Lung microvascular endothelial cell (primary cell): ENCODE results near the gene PTGES3. TPM values are rescaled to one million over a fixed set of nuclear protein-coding genes. Genes with fewer than 3 reads are reported as not detected.
"Not testable (repeated sequence)": the region's sequence is repeated elsewhere in the genome, so short reads cannot be mapped to it uniquely, and the experiment has no call there.

ENCODE experiments used
- DNase-seq, 2 donors: peaks; one replicate each; pipeline versions ENCODE4 v3.0.0 to v3.0.0-alpha.2; 2010; ENCODE audit warnings: low read depth in 2 of 2
- total RNA-seq: library from RNA; depleted of rRNA; stranded (reverse); fragments of >200 nt; gene quantifications from 2 replicates; pipeline ENCODE4 v1.2.1, GENCODE V29; 2014

PTGES3 gene
- total RNA-seq, 1 donor from 2014 or later: 45.2 TPM

DNA sequence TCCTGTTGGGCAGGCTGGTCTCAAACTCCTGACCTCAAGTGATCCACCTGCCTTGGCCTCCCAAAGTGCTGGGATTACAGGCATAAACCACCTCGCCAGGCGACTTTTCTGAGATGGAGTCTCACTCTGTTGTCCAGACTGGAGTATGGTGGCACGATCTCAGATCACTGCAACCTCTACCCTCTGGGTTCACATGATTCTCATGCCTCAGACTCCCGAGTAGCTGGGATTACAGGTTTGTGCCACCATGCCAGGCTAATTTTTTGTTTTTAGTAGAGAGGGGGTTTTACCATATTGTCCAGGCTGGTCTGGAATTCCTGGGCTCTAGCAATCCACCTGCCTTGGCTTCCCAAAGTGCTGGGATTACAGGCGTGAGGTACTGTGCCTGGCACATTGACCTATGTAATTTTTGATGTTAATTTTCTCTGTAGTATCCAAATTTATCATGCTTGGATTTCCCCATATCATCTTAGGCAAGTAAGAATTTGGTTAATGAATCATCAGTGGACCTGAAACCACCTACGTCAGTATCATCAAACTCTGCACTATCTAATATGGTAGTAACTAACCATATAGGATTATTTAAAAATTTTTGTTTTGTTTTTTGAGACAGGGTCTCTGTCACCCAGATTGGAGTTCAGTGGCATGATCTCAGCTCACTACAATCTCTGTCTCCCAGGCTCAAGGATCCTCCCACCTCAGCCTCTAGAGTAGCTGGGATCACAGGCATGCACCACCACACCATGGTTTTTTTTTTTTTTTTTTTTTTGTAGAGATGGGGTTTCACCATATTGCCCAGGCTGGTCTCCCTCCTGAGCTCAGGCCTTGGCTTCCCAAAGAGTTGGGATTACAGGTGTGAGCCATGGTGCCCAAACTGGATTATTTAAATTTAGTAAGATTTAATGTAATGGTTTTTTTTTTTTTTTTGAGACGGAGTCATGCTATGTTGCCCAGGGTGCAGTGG is 30.4 kb downstream of the PTGES3 start:
- DNase-seq: no peak

DNA sequence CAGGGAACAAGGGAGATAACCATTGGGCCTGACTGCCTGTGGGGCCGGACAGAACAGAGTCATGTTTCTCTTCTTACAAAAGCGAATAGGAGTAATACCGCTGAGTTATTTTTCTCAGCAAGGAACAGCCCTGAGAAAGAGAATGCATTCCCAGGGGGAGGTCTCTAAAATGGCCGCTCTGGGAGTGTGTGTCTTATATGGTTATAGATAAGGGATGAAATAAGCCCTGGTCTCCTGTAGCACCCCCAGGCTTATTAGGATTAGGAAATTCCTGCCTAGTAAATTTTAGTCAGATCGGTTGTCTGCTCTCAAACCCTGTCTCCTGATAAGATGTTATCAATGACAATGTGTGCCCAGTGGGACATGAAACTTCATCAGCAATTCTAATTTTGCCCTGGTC is 34.3 kb downstream of the PTGES3 start:
- not testable (repeated sequence) for DNase-seq

DNA sequence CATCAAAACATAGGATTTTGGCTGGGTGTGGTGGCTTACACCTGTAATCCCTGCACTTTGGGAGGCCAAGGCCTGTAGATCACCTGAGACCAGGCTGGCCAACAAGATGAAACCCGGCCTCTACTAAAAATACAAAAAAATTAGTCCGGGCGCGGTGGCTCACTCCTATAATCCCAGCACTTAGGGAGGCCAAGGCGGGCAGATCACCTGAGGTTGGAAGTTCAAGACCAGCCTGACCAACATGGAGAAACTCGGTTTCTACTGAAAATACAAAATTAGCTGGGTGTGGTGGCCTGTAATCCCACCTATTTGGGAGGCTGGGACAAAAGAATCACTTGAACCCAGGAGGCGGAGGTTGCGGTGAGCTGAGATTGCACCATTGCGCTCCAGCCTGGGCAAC is 40.1 kb downstream of the PTGES3 start:
- not testable (repeated sequence) for DNase-seq

DNA sequence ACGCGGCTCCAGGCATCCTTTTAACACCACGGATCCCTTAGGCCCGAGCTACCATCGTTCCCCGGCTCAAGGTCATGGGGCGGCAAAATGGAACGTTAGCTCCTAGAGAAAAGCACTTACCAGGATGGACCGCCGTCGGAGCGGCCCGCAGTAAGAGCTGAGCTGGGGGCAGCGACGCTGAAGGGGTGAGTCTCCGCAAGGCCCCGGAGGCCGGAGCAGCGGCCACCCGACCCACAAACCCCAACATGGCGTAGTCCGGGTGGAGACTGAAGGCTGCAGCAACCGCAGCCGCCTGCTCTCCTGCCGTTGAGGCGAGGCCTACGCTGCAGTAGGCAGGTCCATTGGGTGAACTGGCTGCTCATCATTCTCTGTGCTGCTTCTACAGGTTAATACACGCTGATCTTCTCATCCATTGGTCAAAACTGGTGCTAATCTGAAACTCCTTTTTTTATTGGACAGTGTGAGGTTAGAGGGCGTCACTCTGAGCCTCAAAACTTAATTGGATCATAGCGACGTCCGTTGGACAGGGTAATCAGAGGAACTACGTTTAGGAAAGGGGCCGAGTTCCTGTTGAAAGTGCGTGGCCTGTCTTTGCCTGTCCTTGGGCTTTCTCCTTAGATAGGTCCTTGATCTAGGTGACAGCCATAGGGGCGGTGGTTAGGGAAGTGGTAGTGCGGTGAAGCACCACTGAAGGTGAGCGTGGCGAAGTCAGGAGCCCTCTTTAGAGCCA is 42.2 kb downstream of the PTGES3 start, which contains the start of gene ATP5F1B:
Gene ATP5F1B (minus strand): TSS at position 268 of the 730 bp plus-strand sequence. CDS start 21 bp downstream, at position 247.
- peak; percentile 100 for DNase-seq

DNA sequence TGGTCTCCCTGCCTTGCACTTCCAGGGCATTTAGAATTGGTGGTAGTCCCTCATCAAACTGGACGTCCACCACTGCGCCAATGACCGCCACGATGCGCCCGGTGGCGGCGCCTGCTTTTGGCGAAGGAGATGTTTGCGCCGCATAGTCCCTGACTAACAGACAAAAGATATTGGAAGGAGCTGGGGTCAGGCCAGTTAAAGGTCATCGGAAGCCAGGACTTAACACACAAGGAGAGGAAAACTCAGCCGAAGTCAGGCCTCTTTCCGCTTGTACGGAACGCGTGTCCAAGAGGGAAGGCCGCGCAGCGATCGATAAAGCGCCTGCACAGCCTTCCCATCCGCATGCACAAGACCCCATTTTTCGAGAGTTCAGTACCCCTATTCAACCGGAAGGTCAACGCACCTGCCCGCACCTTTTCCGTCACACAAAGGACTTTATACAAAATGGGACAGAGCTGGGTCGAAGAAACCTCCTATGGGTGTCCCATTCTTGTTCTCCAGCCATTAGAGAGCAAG is 42.8 kb downstream of the PTGES3 start:
- DNase-seq: peak; percentile 43 to 45

DNA sequence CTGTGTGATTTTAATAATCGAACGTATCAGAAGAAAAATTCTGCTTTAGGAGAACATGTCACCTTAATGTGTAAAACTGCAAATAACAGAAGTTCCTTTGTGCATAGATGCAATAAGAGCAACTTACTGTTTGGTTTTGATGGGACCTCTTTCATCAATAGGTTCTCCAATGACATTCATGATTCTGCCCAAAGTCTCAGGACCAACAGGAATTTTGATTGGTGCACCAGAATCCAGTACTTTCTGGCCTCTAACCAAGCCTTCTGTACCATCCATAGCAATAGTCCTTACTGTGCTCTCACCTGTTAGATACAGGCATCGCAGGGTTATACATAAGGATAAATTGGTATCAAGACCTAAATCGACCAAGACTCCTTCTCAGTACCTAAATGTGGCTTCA is 43.4 kb downstream of the PTGES3 start:
- peak; percentile 31 to 32 for DNase-seq

DNA sequence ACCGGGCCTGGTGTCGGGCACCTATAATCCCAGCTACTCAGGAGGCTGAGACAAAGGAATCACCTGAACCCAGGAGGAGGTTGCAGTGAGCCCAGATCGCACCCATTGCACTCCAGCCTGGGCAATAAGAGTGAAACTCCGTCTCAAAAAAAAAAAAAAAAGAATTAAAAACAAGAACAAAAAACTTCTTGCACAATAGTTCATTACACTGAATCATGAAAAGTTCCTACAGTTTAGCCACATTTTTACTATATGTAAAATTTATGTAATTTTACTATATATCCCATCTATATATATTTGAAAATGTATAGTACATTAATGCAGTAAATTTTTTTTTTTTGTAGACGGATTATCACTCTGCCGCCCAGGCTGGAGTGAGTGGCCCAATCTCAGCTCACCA is 46.9 kb downstream of the PTGES3 start:
- no peak for DNase-seq

DNA sequence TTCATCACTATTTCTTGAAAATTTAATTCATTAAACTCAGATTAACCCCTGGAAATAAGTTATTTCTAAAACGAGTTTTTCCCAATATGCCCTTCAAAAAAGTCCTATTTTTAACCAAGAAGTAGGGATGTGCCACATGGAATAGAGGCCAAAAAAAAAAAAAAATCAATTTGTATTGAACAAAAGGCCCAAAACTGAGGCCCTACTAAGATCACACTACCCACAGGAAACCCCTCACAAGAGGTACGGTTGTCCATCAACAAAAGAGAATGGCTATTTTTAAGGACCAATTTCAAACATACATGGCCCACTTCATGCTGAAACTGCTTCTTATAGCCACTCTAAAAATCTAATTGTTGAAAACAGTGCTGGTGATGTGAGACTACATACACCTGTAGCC is 50.5 kb downstream of the PTGES3 start:
- no peak for DNase-seq

DNA sequence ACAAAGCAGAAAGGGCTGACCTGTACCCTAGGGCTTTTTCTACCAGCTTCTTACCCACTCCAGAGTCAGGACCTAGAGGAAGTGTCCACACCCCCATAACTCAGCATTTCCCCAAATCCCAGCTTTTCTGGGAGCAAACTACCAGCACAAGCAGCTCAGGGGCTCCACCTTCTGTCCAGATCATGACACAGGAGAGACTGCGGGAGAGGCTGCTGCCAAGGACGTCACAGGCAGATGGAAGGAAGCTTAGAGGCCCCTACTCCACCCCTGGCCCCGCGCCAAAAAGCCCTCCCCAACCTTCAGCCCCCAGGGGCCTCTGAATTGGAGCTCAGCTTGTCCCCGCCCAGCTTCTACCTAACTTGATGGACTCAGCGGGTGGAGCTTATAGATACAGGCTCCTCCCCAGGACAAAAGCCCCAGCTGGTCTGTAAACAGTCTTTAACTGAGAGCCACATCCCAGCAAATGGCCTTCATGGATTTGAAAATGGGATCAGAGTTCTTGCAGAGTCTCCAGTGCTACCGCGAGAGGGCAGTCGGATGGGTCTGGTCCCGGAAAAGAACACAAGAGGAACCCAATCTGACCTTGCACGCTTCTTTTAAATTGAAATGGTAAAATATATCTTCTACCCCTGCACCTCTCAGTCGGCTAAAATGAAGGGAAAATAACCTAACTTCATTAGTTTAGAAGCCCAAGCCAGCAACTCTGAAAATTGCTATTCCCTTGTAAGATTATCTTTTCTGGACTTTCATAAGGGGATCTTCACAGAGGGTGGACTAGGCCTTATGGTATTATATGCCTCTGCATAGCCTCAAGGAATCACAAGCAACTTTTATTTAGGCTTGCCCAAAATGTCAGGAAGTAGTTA is 51.2 kb downstream of the PTGES3 start:
- DNase-seq: peak; percentile 100

DNA sequence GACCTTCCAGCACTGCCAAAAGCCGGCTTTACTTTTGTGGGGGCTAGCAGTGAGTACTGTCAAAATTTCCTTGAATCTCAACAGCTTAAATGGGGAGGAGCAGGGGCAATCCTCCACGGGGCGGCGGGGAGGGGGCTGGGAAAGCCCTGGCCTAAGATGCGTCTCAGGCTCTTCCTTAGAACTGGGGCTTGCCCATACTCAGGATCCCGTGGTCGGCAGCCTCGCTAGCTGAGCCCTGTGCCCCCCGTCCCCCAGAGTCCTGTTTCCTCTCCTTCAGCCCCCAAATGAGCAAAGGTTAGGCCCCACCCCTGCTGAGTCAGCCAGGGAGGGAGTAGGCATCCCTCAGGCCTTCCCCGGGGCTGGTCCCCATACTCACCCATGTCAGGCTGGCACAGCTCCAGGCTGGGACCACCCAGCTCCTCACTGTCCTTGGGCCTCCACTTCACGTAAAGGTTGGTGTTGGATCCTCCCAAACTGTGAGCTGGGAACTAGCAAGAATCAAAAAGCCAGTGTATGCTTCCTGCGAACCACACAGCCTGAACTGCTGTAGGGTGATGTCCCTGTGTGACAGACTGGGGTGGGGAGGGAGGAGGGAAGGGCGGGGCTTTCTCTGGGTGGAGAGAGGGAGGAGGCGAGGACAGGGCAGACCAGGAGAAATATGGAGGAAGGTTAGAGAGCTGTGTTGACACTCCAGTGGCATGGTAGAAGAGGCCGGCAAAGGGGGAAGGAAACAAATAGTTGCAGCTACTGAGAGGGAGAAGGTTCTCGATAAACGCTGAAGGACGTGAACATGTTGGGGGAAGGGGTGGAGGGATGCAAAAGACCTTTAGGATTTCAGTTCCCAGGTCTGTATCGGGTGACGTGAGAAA is 52.0 kb downstream of the PTGES3 start:
- DNase-seq: peak; percentile 86 to 88

DNA sequence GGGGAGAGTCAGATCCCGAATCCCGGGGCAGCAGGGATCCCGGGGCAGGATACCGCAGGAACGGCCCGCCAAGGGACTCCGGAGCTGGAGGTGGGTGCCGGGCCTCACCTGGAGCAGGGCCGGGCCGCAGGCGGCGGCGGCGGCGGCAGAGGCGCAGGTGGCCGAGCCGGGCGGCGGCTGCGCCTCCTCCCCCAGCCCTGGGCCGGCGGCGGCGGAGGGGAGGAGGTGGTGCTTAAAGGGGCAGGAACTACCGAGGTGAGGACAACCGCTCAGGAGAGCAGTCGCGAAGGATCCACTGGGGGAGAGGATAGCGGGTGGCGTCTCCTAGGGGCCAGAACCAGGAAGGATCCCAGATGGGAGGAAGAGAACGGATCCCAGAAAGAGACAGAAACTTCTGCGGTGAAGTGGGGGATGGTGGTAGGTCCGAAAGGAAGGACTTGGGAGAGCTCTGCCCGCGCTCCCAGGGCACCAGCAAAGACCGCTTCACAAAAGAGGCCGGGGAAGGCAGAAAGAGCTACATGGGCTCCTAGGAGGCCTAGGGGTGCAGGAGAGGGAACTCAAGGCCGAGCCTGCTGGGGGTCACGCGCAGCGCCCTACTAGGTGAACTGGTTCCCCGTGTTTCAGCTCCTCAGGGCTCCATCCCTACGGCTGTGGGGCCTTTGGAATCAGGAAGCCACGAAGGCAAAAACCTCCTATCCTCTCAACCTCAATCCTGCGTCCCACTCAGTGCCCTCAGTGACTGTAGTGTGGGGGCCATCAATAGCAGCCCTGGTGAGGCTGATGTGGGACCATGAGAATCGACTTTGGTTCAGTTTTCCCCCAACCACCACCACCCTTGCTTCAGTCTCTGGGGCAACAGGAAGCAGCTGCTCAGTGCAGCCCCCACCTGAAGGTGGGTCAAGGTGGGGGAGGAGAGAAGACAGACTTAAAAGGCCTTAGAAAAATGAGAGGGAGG is 53.0 kb downstream of the PTGES3 start:
- peak; percentile 43 to 79 for DNase-seq

DNA sequence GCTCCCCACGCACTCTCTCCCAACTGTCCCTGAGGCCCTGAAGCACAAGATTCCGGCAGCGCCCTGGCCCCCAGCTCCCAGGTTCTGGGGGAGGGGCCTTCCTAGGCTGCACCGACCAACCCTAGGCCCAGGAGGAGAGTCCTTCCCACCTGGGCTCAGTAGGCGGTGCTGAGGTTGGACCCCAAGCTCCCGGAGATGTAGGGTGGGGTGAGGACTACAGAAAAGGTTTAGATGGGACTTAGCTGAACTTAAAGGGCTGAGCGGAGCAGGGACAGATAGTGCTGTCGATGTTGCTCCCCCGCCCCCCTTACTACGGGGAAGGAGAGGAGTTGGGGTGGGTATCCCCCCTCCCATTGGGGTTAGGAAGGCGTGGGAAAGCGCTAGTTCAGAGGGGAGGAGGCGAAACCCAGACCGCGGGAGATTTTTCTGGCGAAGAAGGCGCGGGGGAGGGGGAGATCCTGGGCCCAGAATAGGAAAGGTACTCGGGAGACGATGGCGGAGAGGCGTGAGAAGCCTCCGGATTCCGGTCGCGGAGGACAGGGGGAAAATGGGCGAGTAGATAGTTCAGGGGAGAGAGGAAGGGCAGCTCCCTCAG is 53.7 kb downstream of the PTGES3 start:
- DNase-seq: peak; percentile 12 to 24

DNA sequence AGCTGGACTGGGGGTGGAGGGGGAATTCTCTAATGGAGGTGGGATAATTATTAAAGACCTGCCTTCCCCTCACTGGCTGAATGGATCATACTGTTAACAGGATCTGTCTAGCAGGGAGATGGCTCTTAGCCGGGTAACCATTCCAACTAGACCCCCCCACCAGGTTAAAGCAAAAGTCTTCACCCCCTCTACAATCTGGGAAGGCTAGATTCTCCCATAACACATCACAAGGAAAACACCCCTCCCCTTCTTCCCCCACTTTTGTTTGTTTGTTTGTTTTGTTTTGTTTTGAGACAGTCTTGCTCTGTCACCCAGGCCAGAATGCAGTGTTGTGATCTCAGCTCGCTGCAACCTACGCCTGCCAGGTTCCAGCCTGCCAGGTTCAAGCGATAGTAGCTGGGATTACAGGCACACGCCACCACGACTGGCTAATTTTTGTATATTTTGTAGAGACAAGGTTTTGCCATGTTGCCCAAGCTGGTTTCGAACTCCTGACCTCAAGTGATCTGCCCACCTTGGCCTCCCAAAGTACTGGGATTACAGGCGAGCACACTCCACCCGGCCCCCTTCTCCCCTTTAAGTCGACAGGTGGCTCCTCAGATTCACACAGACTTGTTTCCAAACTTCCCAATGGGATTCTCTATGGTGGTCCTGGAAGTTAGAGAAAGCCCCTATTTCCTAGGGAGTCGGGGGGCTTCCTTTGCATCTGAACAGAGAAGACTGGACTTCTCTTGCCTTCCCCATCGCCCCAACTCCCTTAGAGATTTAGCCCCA is 54.4 kb downstream of the PTGES3 start:
- DNase-seq: no peak

DNA sequence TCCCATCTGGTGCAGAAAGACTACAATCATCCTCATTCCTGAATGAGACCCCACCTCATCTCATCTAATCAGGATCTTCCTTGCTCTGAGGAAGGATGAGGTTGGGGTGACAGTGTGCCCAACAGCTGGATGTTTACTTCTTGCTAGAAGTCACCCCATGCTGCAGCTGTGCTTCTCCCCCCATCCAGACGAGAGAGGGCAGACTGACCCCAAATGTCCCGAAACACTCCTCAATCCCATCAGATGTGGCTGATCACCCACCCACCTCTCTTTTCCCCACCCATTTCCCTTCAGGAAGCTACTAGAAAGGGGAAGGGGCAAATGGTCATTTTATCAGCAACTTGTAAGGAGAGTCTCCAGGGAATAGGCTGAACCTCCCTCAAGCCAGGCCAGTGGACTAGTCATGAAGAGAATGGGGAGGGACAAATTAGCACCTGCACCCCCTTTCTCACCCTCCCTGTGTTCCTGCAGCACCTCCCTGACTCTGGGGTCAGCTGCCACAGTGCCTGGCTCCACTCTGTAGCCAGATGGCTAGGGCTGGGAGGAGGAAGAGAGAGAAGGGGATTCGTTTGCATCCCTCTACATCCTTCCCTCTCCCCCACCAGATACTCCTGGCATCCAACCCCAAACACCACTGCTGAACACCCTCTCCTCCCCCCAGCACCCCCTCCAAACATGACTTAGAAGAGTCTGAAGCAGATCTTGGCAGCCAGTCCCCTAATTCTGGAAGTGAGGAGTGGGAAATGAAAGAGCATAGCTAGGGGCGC is 55.2 kb downstream of the PTGES3 start:
- no peak for DNase-seq

DNA sequence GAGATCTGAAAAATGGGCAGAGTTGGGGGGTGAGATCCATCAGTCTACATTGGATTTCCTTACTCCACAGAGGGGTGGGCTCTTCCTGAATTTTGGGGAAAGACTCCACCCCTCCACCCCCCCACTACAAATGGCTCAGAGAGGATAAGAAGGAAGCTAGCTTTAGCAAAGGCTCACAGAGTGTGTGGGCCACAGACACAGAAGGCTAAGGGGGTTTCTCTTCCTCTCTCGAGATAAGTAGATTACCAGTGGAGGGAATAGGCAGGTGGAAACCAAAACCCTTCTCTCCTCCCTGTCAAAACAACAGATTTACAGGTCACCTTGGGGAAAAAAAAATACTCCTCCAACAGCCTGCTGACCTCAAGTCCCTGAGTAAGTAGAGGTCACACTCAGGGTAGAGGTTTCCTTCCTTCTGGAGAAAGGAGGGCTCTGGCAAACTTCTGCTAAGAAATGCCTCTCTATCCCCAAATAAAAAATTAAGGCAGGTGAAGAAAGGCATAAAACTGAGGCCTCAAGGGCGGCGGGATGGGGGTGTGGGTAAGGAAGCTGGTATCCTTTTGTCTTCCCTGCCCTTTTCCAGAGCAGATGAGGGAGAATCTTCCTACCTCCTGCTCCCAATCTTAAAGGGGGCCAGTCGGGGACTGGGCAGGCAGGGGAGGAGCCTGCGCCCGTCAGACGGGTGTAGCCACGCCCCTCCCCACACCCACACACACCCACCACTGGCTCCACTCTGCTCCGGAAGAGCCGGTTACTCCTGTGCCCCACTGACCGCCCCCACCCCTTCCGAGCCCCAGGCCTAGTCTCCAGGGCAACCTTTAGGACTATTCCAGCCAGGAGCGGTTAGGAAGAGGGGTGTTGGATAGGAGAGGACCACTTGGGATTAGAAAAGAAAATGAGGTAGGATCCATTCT is 56.0 kb downstream of the PTGES3 start:
- DNase-seq: peak; percentile 58 to 60

DNA sequence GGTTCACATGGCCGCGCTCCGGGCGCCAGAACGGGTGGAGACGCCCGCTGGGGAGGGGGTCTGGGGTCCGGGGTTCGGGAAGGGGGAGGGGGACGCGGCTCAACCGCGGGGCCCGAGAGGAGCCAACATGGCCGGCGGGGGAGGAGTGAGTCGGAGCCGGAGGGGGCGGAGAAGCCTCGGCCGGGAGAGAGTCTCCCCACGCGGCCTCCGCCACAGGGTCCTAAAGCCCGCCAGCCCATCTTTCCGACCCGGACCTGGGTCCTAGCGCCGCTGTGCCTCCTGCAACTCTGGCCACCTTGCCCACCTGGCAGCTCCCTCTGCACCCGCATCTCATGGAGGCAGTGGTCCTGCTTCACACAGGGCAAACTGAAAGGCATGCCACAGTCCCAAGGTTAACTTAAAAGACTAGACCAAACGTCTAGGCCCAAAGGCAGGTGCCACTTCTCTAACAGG is 57.9 kb downstream of the PTGES3 start, which contains the start of gene BAZ2A:
Gene BAZ2A (minus strand): TSS at position 147 of the 453 bp plus-strand sequence. CDS start 12,796 bp downstream, outside the sequence.
- peak; percentile 88 to 89 for DNase-seq
